Vagina (tissue), 2 donors: ENCODE measurements around the gene VASN. TPM values are rescaled to one million over a fixed set of nuclear protein-coding genes. Genes with fewer than 3 reads are reported as not detected.

ENCODE experiments used
- DNase-seq, 2 donors: peaks; one replicate each; pipeline ENCODE4 v3.0.0-alpha.2; 2017; ENCODE audit errors: extremely low spot score in 2 of 2
- H3K27ac ChIP-seq: fragments of 200-600 bp; sonication (generic); one replicate; pipeline ENCODE4 v1.5.1; 2019
- H3K27me3 ChIP-seq: fragments of 200-600 bp; sonication (generic); one replicate; pipeline ENCODE4 v1.5.1; 2019
- H3K36me3 ChIP-seq, 2 donors: fragments of 200-600 bp; sonication (generic); one replicate each; pipeline ENCODE4 v1.5.1; 2017 to 2019
- H3K4me1 ChIP-seq: fragments of 200-600 bp; sonication (generic); one replicate; pipeline ENCODE4 v1.5.1; 2019
- H3K4me3 ChIP-seq, 2 donors: fragments of 200-600 bp; sonication (generic); 1 replicate in 1 of 2; 2 replicates in 1 of 2; pipeline ENCODE4 v1.5.1; 2016 to 2019
- H3K9me3 ChIP-seq: fragments of 200-600 bp; sonication (generic); one replicate; pipeline ENCODE4 v1.5.1; 2019
- CTCF ChIP-seq, 3 experiments: fragments of 450-650 bp in 2 of 3; fragments of 200-600 bp in 1 of 3; sonication (generic) in 1 of 3; IDR thresholded peaks; one replicate each; pipeline ENCODE4 v1.5.1; 2017 to 2019; ENCODE audit warnings: antibody characterized with exemption in 3 of 3, mild to moderate bottlenecking in 2 of 3, moderate library complexity in 2 of 3
- POLR2A ChIP-seq, 2 donors: fragments of 450-650 bp; IDR thresholded peaks; one replicate each; pipeline ENCODE4 v1.6.1; 2017; ENCODE audit warnings: antibody characterized with exemption in 2 of 2, mild to moderate bottlenecking in 2 of 2, moderate library complexity in 2 of 2
- POLR2AphosphoS5 ChIP-seq, 2 donors: sonication (generic); formaldehyde crosslinking; IDR thresholded peaks; one replicate each; pipeline ENCODE4 v1.9.0; 2017; ENCODE audit warnings: antibody characterized with exemption in 2 of 2, mild to moderate bottlenecking in 2 of 2, low read depth in 1 of 2; ENCODE audit not compliant: insufficient read depth in 1 of 2
- intact Hi-C: fragments of 100-400 bp; cut with DNase I; formaldehyde crosslinking; loops from one replicate; pipeline ENCODE4 v1.15.1; 2023
- total RNA-seq: library from RNA; depleted of rRNA; stranded (reverse); fragments of >200 nt; gene quantifications from one replicate; pipeline ENCODE4 v1.2.3, GENCODE V29; 2016

The VASN gene
- total RNA-seq, 1 donor from 2014 or later, result 37.6 TPM

DNA sequence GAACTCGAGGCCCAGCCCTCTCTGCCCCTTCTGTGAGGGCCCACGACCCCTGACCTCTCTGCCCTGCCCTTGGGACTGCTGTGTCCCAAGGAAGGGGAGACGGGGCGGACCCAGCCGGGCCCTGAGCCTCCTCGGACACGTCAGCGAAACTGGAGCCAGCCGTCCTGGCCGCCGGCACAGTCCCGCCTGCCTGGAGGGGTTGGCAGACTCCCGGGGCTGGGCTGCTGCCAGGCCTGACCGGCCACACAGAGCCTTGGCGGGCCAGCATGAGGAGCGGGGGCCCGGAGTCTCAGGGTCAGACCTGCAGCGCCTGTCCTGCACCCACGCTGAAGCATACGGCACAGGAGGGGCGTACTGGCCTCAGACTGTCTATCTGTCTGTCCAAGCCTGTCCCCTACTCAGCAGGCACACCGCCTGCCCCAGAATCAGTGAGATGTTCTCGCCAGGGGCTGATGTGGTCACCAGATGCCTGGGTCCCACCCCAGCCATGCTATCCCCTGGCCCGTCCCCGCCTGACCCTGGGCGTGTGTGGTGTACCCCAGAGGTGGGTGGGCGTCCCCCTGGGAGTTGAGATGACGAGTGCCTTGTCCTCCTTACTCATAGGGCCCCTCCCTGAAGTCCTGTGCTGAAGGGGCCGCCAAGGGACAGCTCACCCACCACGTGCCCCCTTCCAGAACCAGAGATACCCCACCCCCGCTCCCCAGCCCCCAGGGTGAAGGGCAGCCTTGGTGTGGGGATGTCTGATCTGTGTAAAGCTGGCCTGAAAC is 4.7 kb downstream of the VASN start:
- Histone ChIP-seq H3K36me3 (peaks cover 0 to 5% of the 10 kb centered on the region in 2 donors), H3K27ac (peak overlapping the region; percentile 91), H3K27me3 (no peaks in the 10 kb centered on the region), H3K4me1 (peaks cover 71% of the 10 kb centered on the region), H3K4me3 (peak overlapping the region; percentile 28 to 40), H3K9me3 (no peaks in the 10 kb centered on the region)
- no peak for DNase-seq
- TF ChIP-seq POLR2AphosphoS5 (IDR thresholded peaks at IDR 0.05; ENCODE audit: insufficient read depth in 1 of 2, low read depth in 1 of 2) (peak; percentile 24 to 79), CTCF (IDR thresholded peaks at IDR 0.05) (no peak), POLR2A (IDR thresholded peaks at IDR 0.05) (no peak)
- intact Hi-C loops, result no loop called here

DNA sequence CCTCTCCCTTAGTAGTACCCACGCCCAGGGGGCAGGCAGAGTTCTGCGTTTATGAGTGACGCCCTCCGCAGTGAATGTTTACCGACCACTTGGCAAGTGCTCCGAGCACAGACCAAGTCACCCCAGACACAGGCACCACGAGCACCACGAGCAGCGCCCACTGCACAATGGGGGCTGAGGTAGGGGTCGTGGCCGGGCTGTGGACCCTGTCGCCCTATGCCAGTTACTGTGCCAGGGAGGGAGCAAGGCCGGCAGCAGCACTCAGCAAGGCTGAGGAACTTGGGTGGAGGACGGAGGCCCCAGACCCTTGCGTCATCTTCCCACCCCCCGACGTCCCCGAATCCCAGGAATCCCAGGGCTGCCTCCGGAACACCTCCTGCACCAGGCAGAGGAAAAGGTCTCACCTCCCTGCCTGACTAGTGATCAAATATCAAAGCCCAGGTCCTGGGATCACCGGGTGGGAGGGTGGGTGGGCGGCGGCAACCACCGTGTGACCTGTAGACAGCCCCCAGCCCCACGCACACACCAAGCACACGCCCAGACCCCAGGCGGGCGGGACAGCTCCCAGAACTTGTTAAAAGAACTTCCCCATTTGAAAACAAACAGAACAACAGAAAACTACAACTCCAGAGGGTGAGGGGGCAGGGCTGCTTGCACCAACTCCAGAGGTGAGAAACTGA is 5.4 kb downstream of the VASN start:
- H3K4me1 ChIP-seq, result peaks cover 69% of the 10 kb centered on the region
- H3K4me3 ChIP-seq, result peak overlapping the region; percentile 28 to 40
- no peaks in the 10 kb centered on the region for H3K9me3 ChIP-seq
- no peak for DNase-seq
- peaks cover 0 to 12% of the 10 kb centered on the region in 2 donors for H3K36me3 ChIP-seq
- H3K27ac ChIP-seq, result peak overlapping the region; percentile 91
- TF ChIP-seq CTCF (IDR thresholded peaks at IDR 0.05) (no peak), POLR2A (IDR thresholded peaks at IDR 0.05) (no peak), POLR2AphosphoS5 (IDR thresholded peaks at IDR 0.05; ENCODE audit: insufficient read depth in 1 of 2, low read depth in 1 of 2) (no peak)
- intact Hi-C loops, result no loop called here
- no peaks in the 10 kb centered on the region for H3K27me3 ChIP-seq

DNA sequence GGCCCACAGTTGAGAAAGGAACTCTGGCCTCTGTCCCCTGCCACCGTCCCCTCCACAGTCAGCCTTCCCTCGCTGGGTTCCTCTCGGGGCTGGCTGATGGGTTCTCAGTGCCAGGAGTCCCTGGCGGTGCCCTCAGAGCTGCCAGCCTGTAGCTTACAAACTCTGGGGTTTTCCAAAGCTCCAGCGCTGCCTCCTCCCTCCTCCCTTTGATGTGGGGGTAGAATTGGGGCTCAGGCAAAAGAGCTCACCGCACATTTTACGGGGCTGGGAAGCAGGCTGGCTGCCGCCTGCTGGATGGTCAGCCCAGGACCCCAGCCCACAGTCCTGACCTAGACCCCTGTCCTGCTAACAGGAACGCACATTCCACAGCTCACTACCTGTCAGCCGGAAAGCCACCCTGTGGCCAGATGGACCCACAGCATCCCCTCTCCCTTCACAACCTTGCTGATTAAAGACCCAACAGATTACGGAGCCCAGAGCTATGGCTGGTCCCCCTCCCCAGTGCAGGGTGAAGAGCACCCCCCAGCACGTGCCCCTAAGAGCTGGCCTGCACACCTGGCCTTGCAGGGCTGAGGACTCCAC is 6.0 kb downstream of the VASN start:
- no peak for TF ChIP-seq POLR2A (IDR thresholded peaks at IDR 0.05)
- TF ChIP-seq POLR2AphosphoS5 (IDR thresholded peaks at IDR 0.05; ENCODE audit: insufficient read depth in 1 of 2, low read depth in 1 of 2), result no peak
- no peak for TF ChIP-seq CTCF (IDR thresholded peaks at IDR 0.05)
- H3K4me3 ChIP-seq, result peak overlapping the region; percentile 28 to 40
- H3K4me1 ChIP-seq, result peaks cover 67% of the 10 kb centered on the region
- H3K27me3 ChIP-seq, result no peaks in the 10 kb centered on the region
- peak overlapping the region; percentile 91 for H3K27ac ChIP-seq
- peaks cover 0 to 19% of the 10 kb centered on the region in 2 donors for H3K36me3 ChIP-seq
- DNase-seq, result no peak
- H3K9me3 ChIP-seq, result no peaks in the 10 kb centered on the region
- intact Hi-C loops, result no loop called here

DNA sequence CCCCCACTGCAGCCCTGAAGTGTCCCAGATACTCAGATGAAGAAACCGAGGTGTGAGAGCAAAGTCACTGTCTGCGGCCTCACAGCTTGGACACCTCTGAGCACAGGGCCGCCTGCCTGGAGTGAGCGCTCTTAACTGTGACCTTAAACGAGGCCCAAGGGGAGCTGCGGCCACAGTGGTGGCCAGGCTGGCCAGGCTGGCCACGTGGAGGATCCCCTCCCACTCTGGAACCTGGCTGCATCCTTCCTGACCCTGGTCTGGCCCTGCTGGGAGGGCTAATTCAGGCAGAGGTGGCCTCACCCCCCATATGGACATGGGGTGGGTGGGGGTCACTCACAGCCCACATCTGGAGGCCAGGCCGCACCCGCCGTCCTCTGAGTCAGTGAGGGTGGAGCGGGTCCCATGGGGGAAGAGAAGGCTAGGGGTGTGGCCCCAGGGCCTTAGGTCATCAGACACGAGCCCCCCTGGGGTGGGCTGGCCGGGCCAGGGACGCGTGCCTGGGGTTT is 6.6 kb downstream of the VASN start:
- no peaks in the 10 kb centered on the region for H3K9me3 ChIP-seq
- DNase-seq, result no peak
- H3K27ac ChIP-seq, result peak overlapping the region; percentile 91
- H3K4me1 ChIP-seq, result peaks cover 65% of the 10 kb centered on the region
- no peak overlapping the region for H3K4me3 ChIP-seq
- no peaks in the 10 kb centered on the region for H3K27me3 ChIP-seq
- intact Hi-C loops, result no loop called here
- H3K36me3 ChIP-seq, result peaks cover 0 to 23% of the 10 kb centered on the region in 2 donors
- TF ChIP-seq POLR2A (IDR thresholded peaks at IDR 0.05) (no peak), POLR2AphosphoS5 (IDR thresholded peaks at IDR 0.05; ENCODE audit: insufficient read depth in 1 of 2, low read depth in 1 of 2) (peak in 1 of 2 donors; percentile 53), CTCF (IDR thresholded peaks at IDR 0.05) (no peak)
